Panc1 (cell line): ENCODE results near the gene NDUFAF7.

Source experiments
- POLR2AphosphoS5 ChIP-seq: IDR thresholded peaks from 2 replicates; pipeline ENCODE4 v1.6.1; 2012; ENCODE audit warnings: mild to moderate bottlenecking, low read depth, low read length, moderate library complexity
- SIN3A ChIP-seq: IDR thresholded peaks from 2 replicates; pipeline ENCODE4 v1.6.1; 2012; ENCODE audit warnings: low read depth, mild to moderate bottlenecking, low read length, moderate library complexity, borderline replicate concordance; ENCODE audit not compliant: insufficient read depth
- TCF7L2 ChIP-seq: IDR thresholded peaks from 2 replicates; pipeline ENCODE4 v1.6.1; 2011; ENCODE audit warnings: mild to moderate bottlenecking, low read depth, low read length, inconsistent platforms
- TF ChIP-seq, protein P1 (sequence below): fragments of 450-650 bp; IDR thresholded peaks from 2 replicates; pipeline ENCODE4 v1.5.1; 2017; ENCODE audit warnings: mild to moderate bottlenecking

DNA sequence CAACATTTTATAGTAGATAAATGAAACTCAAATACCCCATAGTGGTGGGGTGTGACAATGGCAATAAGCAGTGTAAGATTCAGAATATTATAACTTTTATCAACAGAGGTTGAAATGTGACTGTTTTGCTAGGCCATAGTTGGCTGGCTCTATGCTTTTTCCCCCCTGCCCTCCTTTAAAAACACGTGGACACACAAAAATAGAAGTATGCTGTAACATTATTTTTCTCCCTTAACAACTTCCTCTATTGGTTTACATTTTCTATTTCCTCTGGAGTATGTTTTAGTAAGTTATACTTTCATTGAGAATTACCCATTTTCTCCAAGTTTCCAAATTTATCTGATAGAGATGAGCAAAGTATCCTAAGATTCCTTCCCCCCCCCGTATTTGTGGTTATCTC is 31.1 kb downstream of the NDUFAF7 start:
- TF ChIP-seq, protein P1, sequence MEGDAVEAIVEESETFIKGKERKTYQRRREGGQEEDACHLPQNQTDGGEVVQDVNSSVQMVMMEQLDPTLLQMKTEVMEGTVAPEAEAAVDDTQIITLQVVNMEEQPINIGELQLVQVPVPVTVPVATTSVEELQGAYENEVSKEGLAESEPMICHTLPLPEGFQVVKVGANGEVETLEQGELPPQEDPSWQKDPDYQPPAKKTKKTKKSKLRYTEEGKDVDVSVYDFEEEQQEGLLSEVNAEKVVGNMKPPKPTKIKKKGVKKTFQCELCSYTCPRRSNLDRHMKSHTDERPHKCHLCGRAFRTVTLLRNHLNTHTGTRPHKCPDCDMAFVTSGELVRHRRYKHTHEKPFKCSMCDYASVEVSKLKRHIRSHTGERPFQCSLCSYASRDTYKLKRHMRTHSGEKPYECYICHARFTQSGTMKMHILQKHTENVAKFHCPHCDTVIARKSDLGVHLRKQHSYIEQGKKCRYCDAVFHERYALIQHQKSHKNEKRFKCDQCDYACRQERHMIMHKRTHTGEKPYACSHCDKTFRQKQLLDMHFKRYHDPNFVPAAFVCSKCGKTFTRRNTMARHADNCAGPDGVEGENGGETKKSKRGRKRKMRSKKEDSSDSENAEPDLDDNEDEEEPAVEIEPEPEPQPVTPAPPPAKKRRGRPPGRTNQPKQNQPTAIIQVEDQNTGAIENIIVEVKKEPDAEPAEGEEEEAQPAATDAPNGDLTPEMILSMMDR: no peak
- TF ChIP-seq SIN3A: no peak
- TF ChIP-seq POLR2AphosphoS5: no peak
- TF ChIP-seq TCF7L2: no peak
